Lower lobe of right lung (tissue), 2 donors: Measurements from ENCODE around the gene PGS1. TPM values are rescaled to one million over a fixed set of nuclear protein-coding genes. Genes with fewer than 3 reads are reported as not detected.
"Not testable (repeated sequence)": the region's sequence is repeated elsewhere in the genome, so short reads cannot be mapped to it uniquely, and the experiment has no call there.

Source experiments
- ATAC-seq, 2 donors: fragments of 200-7000 bp; cut with Tn5 transposase; one replicate each; pipeline ENCODE4 v1.9.1; 2020 to 2022; ENCODE audit warnings: mild to moderate bottlenecking in 2 of 2, moderate library complexity in 2 of 2
- DNase-seq: peaks from one replicate; pipeline ENCODE4 v3.0.0-alpha.2; 2020
- H3K27ac ChIP-seq: fragments of 200-600 bp; one replicate; pipeline ENCODE4 v1.8.0; 2022
- H3K27me3 ChIP-seq: fragments of 200-600 bp; one replicate; pipeline ENCODE4 v1.8.0; 2022; ENCODE audit warnings: low read depth
- H3K36me3 ChIP-seq: fragments of 200-600 bp; one replicate; pipeline ENCODE4 v1.8.0; 2022; ENCODE audit warnings: mild to moderate bottlenecking
- H3K4me1 ChIP-seq: fragments of 200-600 bp; one replicate; pipeline ENCODE4 v1.8.0; 2022
- H3K4me3 ChIP-seq: fragments of 200-600 bp; one replicate; pipeline ENCODE4 v1.8.0; 2022; ENCODE audit warnings: mild to moderate bottlenecking
- H3K9me3 ChIP-seq: fragments of 200-600 bp; one replicate; pipeline ENCODE4 v1.8.0; 2022
- intact Hi-C: fragments of 100-400 bp; cut with DNase I; formaldehyde crosslinking; loops from one replicate; pipeline ENCODE4 v1.11.0; 2022
- long read RNA-seq: library from polyadenylated mRNA; unstranded; transcript quantifications from one replicate; pipeline ENCODE4 v2.0.0, GENCODE V29; 2021
- total RNA-seq: library from RNA; stranded (reverse); fragmentation: NEBNext Ultra II Directional; extraction: Animal tissue kit (Norgen Biotek cat#: 25700); gene quantifications from one replicate; pipeline ENCODE4 v1.2.1, GENCODE V29; 2021
- TF ChIP-seq, protein P1 (sequence below): fragments of 200-600 bp; IDR thresholded peaks from one replicate; pipeline ENCODE4 v1.8.0; 2022; ENCODE audit warnings: antibody characterized with exemption, mild to moderate bottlenecking
- donor health status: DM: no; HTN: yes; CAD: no; lungs with severe emphysema.

PGS1 gene
- total RNA-seq: 90.9 TPM
- long read RNA-seq, transcript PGS1-201 (10 exons, 2,201 nt): major isoform, 75 of 196 reads
- long read RNA-seq, partial matches to known transcripts: 15 of 196 reads
- long read RNA-seq, other reads (novel, unspliced or antisense): 105 of 196 reads

DNA sequence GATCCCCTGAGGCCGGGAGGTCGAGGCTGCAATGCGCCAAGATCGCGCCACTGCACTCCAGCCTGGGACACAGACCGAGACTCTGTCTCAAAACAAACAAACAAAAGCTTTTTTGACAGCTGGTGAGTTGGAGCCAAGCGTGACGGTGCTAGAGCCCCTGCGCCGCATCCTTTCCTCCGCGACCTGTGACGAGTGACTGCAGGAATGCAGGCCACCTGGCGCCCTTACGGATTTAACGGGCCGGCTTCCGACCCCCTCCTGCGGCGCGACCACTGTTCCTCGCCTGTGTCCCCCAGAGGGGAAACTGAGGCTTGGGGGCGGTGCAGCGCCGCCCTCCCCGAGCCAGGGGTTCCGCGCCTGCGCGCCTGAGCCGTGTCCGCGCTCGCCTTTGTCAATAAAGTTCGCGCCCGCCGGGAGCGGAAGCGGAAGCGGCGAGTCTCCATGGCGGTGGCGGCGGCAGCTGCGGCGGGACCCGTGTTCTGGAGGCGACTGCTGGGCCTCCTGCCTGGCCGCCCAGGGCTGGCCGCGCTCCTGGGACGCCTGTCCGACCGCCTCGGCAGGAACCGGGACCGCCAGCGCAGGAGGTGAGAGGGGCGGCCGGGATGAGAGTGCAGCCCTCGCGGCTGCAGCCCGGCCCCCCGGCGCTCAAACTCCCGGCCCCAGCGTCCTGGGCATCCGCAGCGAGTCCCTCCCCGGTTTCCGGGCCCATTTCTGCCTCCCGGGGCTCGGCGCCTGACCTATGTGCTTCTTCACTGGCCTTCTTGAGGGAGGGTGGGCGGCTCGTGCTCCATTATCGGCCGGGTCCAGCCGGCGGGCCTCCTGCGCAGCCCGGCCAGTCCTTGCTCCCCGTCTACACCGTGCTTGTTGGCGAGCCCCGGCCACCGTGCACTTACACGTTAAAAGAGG lies at the start of gene PGS1:
TSS of gene PGS1 (plus strand) at position 425 of the 906 bp plus-strand sequence. CDS start at position 442, 17 bp downstream.
- no peaks in the 10 kb centered on the region for H3K27me3 ChIP-seq
- H3K4me3 ChIP-seq: peak within 1 kb of the TSS; percentile 80
- no peaks in the 10 kb centered on the region for H3K36me3 ChIP-seq
- peaks cover 87% of the 10 kb centered on the region for H3K4me1 ChIP-seq
- H3K27ac ChIP-seq: peak within 1 kb of the TSS; percentile 95
- no peaks in the 10 kb centered on the region for H3K9me3 ChIP-seq
- peak; percentile 79 to 86 for ATAC-seq
- intact Hi-C loops: no loop called here
- TF ChIP-seq, protein P1, sequence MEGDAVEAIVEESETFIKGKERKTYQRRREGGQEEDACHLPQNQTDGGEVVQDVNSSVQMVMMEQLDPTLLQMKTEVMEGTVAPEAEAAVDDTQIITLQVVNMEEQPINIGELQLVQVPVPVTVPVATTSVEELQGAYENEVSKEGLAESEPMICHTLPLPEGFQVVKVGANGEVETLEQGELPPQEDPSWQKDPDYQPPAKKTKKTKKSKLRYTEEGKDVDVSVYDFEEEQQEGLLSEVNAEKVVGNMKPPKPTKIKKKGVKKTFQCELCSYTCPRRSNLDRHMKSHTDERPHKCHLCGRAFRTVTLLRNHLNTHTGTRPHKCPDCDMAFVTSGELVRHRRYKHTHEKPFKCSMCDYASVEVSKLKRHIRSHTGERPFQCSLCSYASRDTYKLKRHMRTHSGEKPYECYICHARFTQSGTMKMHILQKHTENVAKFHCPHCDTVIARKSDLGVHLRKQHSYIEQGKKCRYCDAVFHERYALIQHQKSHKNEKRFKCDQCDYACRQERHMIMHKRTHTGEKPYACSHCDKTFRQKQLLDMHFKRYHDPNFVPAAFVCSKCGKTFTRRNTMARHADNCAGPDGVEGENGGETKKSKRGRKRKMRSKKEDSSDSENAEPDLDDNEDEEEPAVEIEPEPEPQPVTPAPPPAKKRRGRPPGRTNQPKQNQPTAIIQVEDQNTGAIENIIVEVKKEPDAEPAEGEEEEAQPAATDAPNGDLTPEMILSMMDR: no peak
- DNase-seq: peak; percentile 91

DNA sequence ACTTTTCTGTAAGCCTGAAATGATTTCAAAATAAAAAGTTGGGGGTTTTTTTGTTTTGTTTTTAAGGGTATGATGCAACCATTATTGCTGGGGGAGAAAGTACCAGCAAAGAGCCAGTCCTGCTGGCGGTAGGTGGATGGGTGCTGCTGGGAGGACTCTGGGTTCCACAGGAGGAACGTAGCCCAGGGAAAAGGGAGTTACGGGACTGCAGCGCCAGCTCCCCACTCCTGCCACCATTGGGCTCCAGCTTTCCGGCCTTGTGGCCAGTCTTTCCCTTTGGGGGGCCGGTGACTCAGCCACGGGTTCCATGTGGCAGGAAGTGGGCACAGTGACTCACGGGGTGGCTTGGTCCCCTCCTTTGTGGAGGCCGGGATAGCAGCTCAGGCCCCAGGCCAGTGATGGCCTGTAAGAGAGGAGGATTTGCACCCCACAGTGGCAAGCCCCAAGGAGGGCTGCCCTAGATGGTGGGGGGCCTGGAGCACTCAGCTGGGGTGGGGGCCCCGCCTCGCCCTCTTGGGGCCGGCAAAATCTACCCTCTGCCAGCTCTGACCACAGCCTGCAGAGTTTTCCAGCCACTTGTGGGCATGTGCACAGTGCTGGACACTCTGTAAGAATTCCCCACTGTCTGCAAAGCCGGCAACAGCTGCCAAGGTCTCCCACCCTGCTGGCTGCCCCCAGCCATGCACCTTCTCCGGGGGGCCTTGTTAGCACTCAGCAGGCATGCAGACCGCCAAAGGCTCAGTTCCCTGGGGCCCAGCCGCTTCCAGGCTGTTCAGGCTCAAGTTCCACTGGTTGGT lies 49.0 kb upstream of the PGS1 start:
- H3K27ac ChIP-seq: no peak overlapping the region
- no peaks in the 10 kb centered on the region for H3K9me3 ChIP-seq
- ATAC-seq: peak in 1 of 2 donors; percentile 13

GRCh38 chr17:78330570-78331224 lies 47.8 kb upstream of the PGS1 start:
- Histone ChIP-seq H3K36me3 (no peaks in the 10 kb centered on the region), H3K27me3 (no peaks in the 10 kb centered on the region), H3K9me3 (no peaks in the 10 kb centered on the region), H3K4me3 (no peak overlapping the region), H3K27ac (no peak overlapping the region), H3K4me1 (peaks cover 21% of the 10 kb centered on the region)
- intact Hi-C loops: no loop called here
- TF ChIP-seq, protein P1: no peak
- ATAC-seq (peak; percentile 56 to 59), DNase-seq (no peak)

More for the DNA sequence above, 49.0 kb upstream of the PGS1 start:
- Histone ChIP-seq H3K4me3 (no peak overlapping the region), H3K36me3 (no peaks in the 10 kb centered on the region), H3K27me3 (no peaks in the 10 kb centered on the region), H3K4me1 (peaks cover 33% of the 10 kb centered on the region)
- intact Hi-C loops: no loop called here
- TF ChIP-seq, protein P1: no peak
- DNase-seq: no peak

- H3K27ac ChIP-seq, H3K27me3 ChIP-seq, H3K4me3 ChIP-seq, intact Hi-C loops, H3K36me3 ChIP-seq, DNase-seq, H3K9me3 ChIP-seq, ATAC-seq: not testable (repeated sequence)
- H3K4me1 ChIP-seq: peaks cover 20% of the 10 kb centered on the region
These were observed 47.1 kb upstream of the PGS1 start for GRCh38 chr17:78331355-78331754.

DNA sequence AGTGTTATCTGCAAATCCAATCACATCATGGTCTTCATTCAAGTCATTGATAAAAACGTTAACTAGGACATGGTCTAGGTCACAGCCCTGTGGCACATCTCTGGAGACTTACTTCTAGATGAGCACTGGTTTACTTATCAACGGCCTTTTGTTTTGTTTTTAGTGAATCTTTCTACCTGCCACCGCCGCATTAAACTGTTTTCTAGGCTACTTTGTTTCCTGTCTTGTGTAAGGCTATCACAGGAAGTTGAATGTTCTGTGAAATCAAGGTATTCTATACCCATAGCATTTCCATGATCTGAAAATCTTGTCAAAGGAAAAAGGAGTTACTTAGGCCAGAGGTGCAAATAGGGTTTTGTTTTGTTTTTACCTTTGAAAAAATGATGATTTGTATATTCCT lies 45.5 kb upstream of the PGS1 start:
- Histone ChIP-seq H3K9me3 (no peaks in the 10 kb centered on the region), H3K36me3 (no peaks in the 10 kb centered on the region), H3K4me1 (peaks cover 20% of the 10 kb centered on the region), H3K4me3 (no peak overlapping the region), H3K27me3 (no peaks in the 10 kb centered on the region), H3K27ac (no peak overlapping the region)
- DNase-seq (no peak), ATAC-seq (no peak)
- TF ChIP-seq, protein P1: no peak
- intact Hi-C loops: no loop called here
